T-helper 1 cell (primary cell): ENCODE data around the gene ADGRG4.
"Not testable (repeated sequence)": the region's sequence is repeated elsewhere in the genome, so short reads cannot be mapped to it uniquely, and the experiment has no call there.

Source experiments
- DNase-seq, 5 donors: peaks; one replicate each; pipeline ENCODE4 v3.0.0-alpha.2; 2012 to 2020
- total RNA-seq, 4 donors: gene quantifications; one replicate each; lab custom pipeline; 2026; lab: John Stamatoyannopoulos, UW

Gene ADGRG4, protein sequence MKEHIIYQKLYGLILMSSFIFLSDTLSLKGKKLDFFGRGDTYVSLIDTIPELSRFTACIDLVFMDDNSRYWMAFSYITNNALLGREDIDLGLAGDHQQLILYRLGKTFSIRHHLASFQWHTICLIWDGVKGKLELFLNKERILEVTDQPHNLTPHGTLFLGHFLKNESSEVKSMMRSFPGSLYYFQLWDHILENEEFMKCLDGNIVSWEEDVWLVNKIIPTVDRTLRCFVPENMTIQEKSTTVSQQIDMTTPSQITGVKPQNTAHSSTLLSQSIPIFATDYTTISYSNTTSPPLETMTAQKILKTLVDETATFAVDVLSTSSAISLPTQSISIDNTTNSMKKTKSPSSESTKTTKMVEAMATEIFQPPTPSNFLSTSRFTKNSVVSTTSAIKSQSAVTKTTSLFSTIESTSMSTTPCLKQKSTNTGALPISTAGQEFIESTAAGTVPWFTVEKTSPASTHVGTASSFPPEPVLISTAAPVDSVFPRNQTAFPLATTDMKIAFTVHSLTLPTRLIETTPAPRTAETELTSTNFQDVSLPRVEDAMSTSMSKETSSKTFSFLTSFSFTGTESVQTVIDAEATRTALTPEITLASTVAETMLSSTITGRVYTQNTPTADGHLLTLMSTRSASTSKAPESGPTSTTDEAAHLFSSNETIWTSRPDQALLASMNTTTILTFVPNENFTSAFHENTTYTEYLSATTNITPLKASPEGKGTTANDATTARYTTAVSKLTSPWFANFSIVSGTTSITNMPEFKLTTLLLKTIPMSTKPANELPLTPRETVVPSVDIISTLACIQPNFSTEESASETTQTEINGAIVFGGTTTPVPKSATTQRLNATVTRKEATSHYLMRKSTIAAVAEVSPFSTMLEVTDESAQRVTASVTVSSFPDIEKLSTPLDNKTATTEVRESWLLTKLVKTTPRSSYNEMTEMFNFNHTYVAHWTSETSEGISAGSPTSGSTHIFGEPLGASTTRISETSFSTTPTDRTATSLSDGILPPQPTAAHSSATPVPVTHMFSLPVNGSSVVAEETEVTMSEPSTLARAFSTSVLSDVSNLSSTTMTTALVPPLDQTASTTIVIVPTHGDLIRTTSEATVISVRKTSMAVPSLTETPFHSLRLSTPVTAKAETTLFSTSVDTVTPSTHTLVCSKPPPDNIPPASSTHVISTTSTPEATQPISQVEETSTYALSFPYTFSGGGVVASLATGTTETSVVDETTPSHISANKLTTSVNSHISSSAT (N-terminal part only)
- total RNA-seq = 0 reads per million in 4 donors

DNA sequence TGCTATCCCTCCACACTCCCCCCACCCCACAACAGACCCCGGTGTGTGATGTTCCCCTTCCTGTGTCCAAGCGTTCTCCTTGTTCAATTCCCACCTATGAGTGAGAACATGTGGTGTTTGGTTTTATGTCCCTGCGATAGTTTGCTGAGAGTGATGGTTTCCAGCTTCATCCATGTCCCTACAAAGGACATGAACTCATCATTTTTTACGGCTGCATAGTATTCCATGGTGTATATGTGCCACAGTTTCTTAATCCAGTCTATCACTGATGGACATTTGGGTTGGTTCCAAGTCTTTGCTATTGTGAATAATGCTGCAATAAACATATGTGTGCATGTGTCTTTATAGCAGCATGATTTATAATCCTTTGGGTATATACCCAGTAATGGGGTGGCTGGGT lies at the start of gene ADGRG4:
Gene ADGRG4, plus strand, starts transcription at position 243 of the 400 bp plus-strand sequence. CDS start 7,815 bp downstream, outside the sequence.
- DNase-seq = not testable (repeated sequence)

DNA sequence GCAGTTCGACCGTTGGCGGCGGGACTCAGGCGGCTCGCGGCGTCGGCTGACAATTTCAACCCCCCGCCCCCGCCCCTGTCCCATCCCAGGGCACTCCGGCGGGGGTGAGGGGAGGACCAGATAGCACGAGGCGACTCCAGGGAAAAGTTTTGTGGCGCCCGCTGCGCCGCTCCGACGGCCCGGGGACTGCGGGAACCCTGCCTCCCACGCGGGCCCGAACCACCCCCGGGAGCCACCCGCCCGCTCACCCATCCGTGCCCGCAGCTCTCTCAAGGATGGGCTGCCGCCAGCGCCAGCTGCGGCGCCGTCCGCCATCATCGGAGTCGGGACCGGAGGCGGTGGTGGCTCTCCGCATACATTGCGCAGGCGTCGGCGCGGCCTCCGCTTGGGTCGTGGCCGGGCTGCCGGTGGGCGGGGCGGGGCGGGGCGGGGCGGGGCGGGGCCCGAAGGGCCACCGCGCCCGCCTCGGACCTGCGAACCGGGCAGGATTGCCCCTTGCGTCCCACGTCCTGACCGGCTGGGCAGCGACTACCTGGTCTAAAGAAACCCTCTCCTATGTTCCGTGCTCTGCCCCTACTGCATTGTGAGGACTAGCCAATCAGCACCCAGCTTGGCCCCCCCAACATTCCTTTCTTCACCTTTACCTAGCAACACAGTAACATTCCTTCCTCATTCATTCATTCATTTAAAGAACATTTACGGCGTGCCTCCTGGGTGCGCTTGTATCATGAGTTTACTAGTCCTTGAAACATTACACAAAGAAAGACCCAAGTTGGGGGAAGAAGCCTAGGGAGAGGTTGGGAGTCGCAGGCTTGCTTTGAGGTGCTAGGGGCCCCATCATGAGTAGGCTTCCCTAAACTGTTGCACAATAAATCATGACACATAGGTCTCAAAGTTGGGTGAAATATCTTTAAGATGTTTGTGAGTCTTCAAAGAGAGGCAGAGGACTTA lies 49.4 kb upstream of the ADGRG4 start, which contains the start of gene MAP7D3:
Gene MAP7D3, minus strand, starts transcription at position 360 of the 951 bp plus-strand sequence. Its CDS starts 42 bp downstream, at position 318.
- DNase-seq = peak; percentile 46 to 68 (median 60)

DNA sequence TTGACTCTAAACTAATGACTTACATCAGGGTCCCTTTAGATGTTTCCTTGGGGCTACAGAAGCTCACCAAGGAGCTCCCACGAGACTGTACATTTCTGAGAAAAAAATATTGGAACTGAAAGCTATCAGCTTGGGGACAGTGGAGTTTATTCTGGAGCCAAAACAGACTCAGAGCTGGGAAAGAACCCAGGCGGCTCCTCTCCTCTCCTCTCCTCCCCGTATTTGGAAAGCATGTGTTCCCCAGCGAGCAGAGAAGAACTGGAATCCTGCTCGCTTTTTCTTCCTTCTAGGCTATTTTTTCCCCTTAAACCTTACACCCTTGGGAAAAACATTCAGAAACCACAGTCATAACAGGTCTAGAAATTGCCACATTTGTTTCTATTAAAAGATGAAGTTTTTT lies 45.2 kb upstream of the ADGRG4 start:
- no peak for DNase-seq

DNA sequence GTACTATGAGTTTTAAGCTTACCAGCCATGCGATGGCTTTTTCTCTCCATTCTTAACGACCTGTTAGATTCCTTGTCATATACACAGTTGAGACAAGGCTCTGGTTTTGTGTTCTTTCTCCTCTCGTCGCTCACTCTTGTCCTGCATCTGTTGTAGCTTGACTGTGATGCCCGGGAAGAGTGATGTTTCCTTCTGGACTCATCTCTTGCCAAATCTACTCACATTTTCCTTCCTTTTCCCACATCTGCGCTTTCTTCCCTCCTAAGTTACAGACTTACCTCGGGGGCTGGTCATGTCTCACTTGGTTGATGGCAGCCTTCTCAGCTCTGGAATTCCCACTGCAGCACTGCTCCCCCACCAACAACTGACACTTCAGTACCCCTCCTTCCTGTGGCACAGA lies 44.7 kb upstream of the ADGRG4 start:
- DNase-seq = no peak

DNA sequence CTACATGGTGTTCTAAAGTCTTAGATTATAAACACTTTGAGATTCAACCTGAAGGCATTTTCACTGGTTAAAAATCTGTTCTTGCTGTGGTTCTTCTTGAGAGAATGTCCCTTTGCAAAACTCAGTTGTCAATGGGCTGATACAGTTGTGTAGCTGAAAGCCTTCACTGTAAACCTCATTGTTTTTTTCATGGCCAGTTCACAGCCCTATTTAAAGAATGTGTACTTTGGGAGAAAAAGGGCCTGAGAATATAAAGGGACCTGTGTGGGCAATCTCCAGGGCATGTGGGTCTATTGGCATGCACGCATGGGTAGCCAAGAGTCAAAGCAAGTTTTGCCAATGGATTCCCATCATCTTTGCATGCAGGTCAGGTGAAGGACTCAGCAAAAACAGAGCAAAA lies 41.8 kb upstream of the ADGRG4 start:
- no peak for DNase-seq

DNA sequence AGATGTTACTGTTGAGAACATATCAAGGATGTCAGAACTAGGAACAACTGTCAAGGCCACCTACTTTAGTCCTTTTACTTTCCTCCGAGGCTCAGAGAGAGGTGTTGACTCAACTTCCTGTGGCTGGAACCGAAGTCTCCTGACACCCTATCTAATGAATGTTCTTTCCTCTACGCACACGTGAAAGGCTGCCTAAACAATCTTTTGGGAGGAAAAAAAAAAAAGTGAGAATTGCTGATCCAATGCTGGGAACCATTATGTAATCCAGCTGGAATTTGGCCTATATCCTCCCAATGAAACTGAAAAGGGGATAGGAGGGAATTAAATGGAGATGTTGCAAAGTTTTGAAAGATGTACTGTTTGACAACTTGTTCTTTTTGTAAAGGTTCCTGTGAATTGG lies 41.2 kb upstream of the ADGRG4 start:
- DNase-seq = peak in 1 of 5 donors; percentile 39

DNA sequence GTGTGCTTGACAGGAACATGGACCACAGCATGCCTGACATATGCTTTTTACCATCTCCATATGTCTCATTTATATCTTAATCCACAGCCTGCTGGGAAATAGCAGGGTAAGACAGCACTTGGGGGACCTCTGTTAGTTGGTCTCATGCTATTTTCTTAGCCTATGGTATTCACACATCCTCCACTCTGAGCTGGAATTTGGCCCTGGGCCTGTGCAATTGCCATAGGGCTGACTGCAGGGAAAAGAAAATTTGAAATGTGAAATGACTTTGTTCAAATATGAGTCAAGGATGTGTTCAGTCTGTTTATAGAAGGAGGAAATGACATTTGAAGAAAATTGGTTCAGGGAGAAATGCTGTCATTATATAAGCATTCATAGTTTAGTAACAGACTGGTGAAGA lies 40.0 kb upstream of the ADGRG4 start:
- DNase-seq = no peak

DNA sequence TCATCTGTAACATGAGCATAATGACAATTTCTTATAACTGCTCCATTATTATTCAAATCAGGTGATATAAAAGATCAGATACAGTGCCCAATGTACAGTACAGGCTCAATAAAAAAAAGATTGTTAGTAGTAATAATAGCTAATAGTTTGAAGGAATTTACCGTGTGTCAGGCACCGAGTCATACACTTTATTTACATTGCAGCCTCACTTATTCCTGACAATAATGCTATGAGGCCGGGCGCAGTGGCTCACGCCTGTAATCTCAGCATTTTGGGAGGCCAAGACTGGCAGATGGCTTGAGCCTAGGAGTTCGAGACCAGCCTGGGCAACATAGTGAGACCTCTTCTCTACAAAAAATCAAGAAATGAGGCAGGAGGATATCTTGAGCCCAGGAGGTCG lies 39.4 kb upstream of the ADGRG4 start:
- DNase-seq = no peak

DNA sequence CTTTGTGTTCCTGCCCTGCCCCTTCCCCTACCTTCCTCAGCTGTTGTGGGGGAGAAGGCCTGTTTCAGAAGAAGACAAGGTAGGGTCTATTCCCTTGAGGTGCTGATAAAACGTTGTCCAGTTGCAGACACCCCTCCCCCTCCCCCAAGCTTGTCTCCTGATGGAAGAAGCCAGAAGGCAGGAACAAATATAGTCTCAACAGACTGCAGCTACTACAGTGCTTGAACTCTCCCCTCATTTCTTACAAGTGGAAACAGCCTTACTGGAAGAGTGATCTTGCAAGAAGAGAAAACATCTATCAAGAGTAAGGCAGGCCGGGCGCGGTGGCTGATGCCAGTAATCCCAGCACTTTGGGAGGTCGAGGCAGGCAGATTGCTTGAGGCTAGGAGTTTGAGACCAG lies 38.5 kb upstream of the ADGRG4 start:
- DNase-seq = no peak

DNA sequence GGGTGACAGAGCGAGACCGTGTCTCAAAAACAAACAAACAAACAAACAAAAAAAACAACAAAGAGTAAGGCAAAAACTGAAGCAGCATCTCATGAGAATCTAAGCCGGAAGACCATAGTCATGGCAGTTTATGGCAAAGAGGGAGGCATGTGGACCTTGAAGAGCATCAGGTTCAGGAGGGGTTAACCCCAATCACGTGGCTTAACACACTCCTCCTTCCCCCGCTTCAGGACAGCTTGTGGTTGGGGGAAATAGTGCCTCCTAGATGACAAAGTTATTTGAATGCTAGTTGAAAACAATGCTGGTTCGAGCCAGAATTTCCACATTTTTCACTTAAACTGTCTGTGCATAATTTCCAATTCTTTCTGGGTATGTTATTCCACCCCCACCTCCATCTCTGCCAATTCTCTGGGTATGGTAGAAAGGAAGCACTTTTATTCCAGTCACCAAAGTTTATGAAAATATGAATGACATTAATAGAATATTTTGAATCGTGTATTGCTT lies 37.9 kb upstream of the ADGRG4 start:
- no peak for DNase-seq

DNA sequence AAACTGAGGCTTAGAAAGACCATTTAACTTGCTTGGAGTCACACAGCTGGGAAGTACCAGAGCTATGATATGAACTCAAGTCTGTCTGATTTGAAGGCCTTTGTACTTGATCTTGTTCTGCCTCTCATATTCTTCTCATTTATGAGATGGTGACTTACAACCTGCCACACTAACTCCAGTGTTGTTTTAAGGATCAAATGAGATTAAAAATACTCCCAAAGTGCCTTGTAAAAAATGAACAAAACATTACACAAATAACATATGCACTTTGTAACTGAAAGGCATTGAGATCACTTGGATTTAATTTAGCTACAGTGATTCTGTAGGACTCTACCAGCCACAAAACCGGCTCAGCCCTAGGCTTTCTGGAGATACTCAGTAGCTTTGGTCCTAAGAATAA lies 33.9 kb upstream of the ADGRG4 start:
- DNase-seq = no peak

DNA sequence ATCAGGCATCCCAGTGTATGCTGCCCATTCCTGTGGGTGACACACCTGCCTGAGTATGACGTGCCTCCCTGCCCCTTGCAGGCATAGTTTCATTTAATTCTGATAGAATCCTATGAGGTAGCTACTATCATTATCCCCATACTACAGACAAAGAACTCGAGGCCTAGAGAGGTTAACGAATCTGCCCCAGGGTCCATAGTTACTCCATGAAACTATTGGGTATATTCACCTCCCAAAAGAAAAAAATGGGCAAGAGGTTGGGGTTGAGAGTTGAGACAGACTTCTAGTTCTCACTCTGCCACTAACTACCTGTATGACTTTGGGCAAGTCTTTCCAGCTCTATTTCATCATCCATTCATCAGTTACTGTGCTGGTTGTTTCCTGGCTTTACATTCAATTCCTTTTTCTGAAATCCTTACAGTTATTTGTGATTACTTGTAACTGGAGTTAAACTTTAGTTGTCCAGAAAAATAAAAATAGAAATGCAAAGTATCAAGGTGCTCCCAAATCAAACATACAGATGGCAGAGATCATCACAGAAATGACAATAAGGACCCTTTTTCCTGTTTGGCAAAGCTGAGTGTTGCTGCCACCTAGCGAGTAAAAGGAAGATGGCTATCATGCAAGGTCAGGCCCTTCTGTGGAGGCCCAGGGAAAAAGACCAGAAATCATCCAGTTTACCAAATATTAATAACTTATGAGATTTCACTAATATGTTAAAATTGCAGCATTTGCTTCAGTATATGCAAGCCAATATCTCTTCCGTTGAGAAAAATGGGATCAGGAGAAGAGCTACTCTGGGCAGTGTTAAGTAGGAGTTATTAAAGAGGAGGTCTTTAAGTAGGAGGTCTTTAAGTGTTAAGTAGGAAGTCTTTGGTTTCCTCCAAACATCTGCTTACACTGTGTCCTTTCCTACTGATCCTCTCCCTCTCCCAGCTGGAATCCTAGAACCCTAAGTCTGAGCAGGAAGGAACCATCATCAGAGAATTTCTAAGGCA lies 32.4 kb upstream of the ADGRG4 start:
- peak in 4 of 5 donors; percentile 3 to 63 (median 20) for DNase-seq

DNA sequence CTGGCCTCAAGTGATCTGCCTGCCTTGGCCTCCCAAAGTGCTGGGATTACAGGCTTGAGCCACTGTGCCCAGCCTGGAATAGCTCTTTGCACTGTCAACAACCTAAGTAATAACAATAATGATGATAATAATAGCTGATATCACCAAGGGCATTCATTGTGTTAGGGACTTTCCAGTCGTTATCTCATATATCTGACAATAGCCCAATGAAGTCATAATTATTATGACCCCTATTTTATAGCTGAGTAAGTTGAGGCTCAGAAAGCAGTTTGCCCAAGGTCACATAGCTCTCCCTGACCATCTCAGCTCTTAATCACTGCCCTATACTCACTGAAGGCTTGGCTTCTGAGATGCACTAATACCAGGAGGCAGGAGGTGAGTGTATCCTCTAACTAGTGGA lies 30.8 kb upstream of the ADGRG4 start:
- DNase-seq = no peak

DNA sequence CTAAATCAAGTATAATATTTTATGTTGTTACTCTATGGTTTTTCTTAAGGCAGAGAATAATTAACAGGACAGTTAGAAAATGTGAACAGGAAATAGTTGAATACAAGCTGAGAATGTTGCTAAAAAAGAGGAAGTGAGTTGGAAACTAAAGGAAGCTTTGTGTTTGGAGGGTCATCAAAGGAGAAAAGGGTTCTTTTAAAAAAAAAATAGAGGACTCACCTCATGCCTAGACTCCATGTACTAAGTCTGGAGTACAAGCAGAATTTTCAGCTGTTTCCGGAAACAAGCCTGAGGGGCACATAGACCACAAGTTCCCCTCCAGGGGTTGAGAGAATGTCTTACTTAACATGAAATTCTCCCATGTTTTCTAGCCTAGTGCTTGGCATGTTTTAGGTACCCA lies 29.5 kb upstream of the ADGRG4 start:
- DNase-seq = no peak

DNA sequence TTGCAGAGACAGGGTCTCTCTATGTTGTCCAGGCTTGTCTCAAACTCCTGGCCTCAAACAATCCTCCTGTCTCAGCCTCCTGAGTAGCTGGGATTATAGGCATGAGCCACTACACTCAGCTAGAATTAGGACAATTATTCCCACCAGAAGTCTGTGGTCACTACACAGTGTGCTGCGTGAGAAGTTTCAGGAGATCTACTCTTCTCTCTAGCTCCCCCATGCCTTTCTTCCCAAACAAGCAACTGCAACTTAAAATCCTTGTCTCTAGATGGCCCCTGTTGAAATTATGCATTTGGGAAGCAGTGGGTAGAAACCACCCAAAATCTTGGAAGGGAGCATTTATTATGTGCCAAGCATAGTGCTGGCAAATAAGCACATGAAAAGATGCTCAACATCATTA lies 28.4 kb upstream of the ADGRG4 start:
- DNase-seq = no peak

DNA sequence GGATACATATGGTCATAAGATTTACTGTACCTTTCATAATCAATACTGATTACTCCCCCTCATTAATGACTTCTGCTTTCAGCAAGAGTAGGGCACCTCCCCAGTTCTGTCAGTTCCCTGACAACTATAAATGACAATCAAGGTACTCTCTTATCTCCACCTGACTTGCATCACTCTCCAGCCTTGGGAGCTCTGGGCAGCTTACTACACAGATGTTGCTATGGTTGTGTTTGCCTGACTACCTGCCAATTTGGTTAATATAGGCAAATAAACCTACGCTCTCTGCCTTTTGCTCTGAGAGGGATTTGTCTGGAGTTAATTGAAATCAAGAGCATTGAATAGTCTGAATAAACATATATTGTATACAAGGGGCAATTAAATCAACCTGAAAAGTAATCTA lies 26.8 kb upstream of the ADGRG4 start:
- DNase-seq = no peak

DNA sequence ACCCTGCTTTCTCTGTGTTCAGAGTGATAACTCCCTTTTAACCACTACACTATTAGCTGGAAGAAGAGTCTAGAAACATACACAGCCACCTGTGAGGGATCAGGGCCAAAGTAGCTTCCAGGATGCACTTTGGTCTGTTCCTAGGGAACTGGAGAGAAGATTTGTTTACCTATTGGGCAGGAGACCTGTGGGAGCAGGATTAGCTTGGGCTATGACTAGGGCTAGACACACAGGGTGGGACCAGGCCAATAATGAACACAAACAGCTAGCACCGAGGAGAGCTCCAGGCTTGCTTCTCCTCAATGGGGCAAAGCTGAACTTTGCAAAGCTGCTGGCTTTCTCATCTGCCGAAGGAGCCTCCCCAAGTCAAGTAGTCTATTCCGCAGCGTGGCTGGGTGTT lies 25.2 kb upstream of the ADGRG4 start:
- DNase-seq = no peak

DNA sequence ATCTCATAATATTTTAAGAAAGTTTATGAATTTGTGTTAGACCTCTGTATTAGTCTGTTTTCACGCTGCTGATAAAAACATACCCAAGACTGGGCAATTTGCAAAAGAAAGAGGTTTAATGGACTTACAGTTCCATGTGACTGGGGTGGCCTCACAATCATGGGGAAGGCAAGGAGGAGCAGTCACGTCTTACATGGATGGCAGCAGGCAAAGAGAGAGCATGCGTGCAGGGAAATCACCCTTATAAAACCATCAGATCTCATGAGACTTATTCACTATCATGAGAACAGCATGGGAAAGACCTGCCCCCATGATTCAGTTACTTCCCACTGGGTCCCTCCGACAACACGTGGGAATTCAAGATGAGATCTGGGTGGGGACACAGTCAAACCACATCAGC lies 14.4 kb upstream of the ADGRG4 start:
- not testable (repeated sequence) for DNase-seq

DNA sequence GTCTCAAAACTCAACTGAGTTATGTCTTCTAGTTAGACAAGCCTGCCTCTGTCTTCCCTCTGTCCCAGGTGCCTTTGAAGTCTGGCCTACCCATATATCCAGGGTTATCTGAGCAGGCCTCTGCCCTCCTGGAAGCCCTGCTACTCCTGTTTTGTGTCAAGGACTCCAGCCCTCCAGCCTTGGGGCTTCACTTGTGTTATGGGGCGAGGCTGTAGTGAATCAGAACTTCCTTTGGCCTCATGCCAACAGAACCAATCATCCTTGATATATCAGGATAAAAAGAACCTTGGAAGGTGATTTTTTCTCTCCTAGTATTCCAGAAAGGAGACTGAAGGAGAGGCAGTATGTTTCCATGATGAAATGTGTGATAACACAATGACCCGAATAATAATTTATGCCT lies 8.9 kb upstream of the ADGRG4 start:
- DNase-seq = no peak

DNA sequence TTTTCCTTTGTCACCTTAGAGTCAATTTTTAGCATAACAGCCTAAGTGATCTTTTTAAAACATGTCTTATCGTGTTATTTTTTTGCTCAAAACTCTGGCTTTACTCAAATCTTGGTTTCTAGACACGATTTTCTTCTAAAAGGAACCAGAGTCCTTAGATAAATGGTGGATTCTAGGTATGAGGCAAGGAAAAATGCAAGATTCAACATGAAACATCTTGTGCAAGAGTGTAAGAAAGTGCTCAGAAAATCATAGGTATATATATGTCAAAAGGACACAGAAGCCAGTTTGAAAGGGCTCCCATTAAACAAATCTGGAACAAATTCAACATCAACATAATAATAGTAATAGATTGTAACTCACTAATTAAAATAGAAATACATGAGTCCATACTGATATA lies 8.1 kb upstream of the ADGRG4 start:
- no peak for DNase-seq
